GM12878 (cell line): Measurements from ENCODE around the gene APOBEC3H.

Source experiments
- ATF7 ChIP-seq: fragments of 450-650 bp; IDR thresholded peaks from 2 replicates; pipeline ENCODE4 v1.6.1; 2016; ENCODE audit warnings: low read depth, mild to moderate bottlenecking
- CEBPB ChIP-seq, 2 experiments: fragments of 150-350 bp in 1 of 2; IDR thresholded peaks; 2 replicates each; pipeline ENCODE4 v1.6.1; 2012 to 2014; ENCODE audit warnings: low read depth in 2 of 2, low read length in 2 of 2, borderline replicate concordance in 1 of 2, inconsistent platforms in 1 of 2
- ESRRA ChIP-seq: IDR thresholded peaks from 2 replicates; pipeline ENCODE4 v1.6.1; 2012; ENCODE audit warnings: mild to moderate bottlenecking, low read length, improper control_type of control experiment
- JUND ChIP-seq: IDR thresholded peaks from 2 replicates; pipeline ENCODE4 v1.6.1; 2012; ENCODE audit warnings: low read depth, mild to moderate bottlenecking, low read length, improper control_type of control experiment, moderate library complexity
- NFXL1 ChIP-seq: fragments of 450-650 bp; IDR thresholded peaks from 2 replicates; pipeline ENCODE4 v1.6.1; 2017; ENCODE audit warnings: antibody characterized with exemption, mild to moderate bottlenecking, borderline replicate concordance
- NFYB ChIP-seq: IDR thresholded peaks from 2 replicates; pipeline ENCODE4 v1.6.1; 2011; ENCODE audit warnings: low read depth, mild to moderate bottlenecking, low read length, improper control_type of control experiment, moderate library complexity; ENCODE audit not compliant: insufficient read depth
- NR2C1 ChIP-seq: fragments of 450-650 bp; IDR thresholded peaks from 2 replicates; pipeline ENCODE4 v1.6.1; 2017; ENCODE audit warnings: antibody characterized with exemption, mild to moderate bottlenecking, moderate library complexity
- NRF1 ChIP-seq: conservative IDR thresholded peaks from 2 replicates; pipeline ENCODE4 v1.6.1; 2011; ENCODE audit warnings: mild to moderate bottlenecking, low read depth, low read length, improper control_type of control experiment
- SP1 ChIP-seq: IDR thresholded peaks from one replicate; pipeline ENCODE4 v1.6.1; 2011; ENCODE audit warnings: low read depth, low read length
- YY1 ChIP-seq: IDR thresholded peaks from 2 replicates; pipeline ENCODE4 v1.6.1; 2011; ENCODE audit warnings: low read depth, mild to moderate bottlenecking, low read length
- ZZZ3 ChIP-seq: IDR thresholded peaks from 2 replicates; pipeline ENCODE4 v1.6.1; 2011; ENCODE audit warnings: low read depth; ENCODE audit not compliant: control insufficient read depth, insufficient read length
- TF ChIP-seq, protein P1 (sequence below), 3 experiments: IDR thresholded peaks in 2 of 3; conservative IDR thresholded peaks in 1 of 3; 2 replicates each; pipeline ENCODE4 v1.5.1; 2011; ENCODE audit warnings: low read depth in 3 of 3, low read length in 3 of 3, mild to moderate bottlenecking in 3 of 3, control low read depth in 2 of 3, moderate library complexity in 2 of 3, inconsistent platforms in 1 of 3, mixed read lengths in 1 of 3; ENCODE audit not compliant: control insufficient read depth in 2 of 3, insufficient read depth in 1 of 3; ENCODE audit errors: extremely low read depth in 1 of 3
- TF ChIP-seq, protein P2 (sequence below): fragments of 450-650 bp; formaldehyde crosslinking; IDR thresholded peaks from 2 replicates; pipeline ENCODE4 v1.4.0; 2022; ENCODE audit warnings: mild to moderate bottlenecking, moderate library complexity
- TF ChIP-seq, protein P3 (sequence below): fragments of 450-650 bp; conservative IDR thresholded peaks from 2 replicates; pipeline ENCODE4 v1.6.1; 2017; ENCODE audit warnings: mild to moderate bottlenecking, moderate library complexity

DNA sequence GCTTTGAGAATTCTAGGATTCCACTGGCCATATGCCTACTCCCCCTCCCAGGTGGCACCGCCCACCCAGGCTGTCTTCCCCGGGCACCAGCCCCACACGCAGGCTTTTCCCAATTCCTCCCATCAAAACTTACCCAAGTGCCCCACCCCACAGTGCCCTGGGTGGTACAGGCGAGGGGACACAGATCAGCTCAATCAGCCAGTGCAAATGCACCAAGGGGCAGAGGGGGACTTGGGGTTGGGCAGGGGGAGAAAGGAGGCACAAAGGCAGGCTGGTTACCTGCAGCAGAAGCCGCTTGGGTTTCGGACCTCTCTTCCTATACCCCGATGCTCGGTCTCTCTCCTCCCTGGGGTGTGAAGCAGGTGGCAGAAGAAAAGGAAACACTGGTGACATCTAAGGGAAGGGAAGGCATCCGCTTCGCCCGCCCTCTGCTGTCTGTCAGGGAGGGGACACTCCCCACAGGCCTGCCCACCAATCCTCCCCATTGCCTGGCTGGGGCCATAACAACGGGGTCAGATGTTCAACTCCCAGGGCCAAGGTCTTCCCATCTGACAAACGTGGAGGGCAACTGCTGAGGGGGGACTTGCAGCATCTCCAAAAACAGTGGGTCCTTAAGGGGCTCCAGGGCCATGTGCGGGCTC, 41.4 kb downstream of the APOBEC3H start:
- no peak for TF ChIP-seq NFYB
- TF ChIP-seq, protein P1, sequence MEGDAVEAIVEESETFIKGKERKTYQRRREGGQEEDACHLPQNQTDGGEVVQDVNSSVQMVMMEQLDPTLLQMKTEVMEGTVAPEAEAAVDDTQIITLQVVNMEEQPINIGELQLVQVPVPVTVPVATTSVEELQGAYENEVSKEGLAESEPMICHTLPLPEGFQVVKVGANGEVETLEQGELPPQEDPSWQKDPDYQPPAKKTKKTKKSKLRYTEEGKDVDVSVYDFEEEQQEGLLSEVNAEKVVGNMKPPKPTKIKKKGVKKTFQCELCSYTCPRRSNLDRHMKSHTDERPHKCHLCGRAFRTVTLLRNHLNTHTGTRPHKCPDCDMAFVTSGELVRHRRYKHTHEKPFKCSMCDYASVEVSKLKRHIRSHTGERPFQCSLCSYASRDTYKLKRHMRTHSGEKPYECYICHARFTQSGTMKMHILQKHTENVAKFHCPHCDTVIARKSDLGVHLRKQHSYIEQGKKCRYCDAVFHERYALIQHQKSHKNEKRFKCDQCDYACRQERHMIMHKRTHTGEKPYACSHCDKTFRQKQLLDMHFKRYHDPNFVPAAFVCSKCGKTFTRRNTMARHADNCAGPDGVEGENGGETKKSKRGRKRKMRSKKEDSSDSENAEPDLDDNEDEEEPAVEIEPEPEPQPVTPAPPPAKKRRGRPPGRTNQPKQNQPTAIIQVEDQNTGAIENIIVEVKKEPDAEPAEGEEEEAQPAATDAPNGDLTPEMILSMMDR (IDR thresholded peaks at IDR 0.05 in 2 of 3, conservative IDR thresholded peaks at IDR 0.05 in 1 of 3; ENCODE audit: control insufficient read depth in 2 of 3, extremely low read depth in 1 of 3, insufficient read depth in 1 of 3, low read depth in 3 of 3, low read length in 3 of 3), result no peak
- TF ChIP-seq YY1, result no peak
- TF ChIP-seq ATF7, result no peak
- TF ChIP-seq ESRRA, result no peak
- no peak for TF ChIP-seq SP1
- no peak for TF ChIP-seq NFXL1
- TF ChIP-seq, protein P2, sequence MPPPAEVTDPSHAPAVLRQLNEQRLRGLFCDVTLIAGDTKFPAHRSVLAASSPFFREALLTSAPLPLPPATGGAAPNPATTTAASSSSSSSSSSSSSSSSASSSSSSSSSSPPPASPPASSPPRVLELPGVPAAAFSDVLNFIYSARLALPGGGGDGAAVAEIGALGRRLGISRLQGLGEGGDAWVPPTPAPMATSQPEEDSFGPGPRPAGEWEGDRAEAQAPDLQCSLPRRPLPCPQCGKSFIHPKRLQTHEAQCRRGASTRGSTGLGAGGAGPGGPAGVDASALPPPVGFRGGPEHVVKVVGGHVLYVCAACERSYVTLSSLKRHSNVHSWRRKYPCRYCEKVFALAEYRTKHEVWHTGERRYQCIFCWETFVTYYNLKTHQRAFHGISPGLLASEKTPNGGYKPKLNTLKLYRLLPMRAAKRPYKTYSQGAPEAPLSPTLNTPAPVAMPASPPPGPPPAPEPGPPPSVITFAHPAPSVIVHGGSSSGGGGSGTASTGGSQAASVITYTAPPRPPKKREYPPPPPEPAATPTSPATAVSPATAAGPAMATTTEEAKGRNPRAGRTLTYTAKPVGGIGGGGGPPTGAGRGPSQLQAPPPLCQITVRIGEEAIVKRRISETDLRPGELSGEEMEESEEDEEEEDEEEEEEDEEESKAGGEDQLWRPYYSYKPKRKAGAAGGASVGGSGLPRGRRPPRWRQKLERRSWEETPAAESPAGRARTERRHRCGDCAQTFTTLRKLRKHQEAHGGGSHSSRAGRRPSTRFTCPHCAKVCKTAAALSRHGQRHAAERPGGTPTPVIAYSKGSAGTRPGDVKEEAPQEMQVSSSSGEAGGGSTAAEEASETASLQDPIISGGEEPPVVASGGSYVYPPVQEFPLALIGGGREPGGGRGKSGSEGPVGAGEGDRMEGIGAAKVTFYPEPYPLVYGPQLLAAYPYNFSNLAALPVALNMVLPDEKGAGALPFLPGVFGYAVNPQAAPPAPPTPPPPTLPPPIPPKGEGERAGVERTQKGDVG (CRISPR knock-in tag), result no peak
- TF ChIP-seq, protein P3, sequence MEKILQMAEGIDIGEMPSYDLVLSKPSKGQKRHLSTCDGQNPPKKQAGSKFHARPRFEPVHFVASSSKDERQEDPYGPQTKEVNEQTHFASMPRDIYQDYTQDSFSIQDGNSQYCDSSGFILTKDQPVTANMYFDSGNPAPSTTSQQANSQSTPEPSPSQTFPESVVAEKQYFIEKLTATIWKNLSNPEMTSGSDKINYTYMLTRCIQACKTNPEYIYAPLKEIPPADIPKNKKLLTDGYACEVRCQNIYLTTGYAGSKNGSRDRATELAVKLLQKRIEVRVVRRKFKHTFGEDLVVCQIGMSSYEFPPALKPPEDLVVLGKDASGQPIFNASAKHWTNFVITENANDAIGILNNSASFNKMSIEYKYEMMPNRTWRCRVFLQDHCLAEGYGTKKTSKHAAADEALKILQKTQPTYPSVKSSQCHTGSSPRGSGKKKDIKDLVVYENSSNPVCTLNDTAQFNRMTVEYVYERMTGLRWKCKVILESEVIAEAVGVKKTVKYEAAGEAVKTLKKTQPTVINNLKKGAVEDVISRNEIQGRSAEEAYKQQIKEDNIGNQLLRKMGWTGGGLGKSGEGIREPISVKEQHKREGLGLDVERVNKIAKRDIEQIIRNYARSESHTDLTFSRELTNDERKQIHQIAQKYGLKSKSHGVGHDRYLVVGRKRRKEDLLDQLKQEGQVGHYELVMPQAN, result no peak
- TF ChIP-seq NRF1, result no peak
- TF ChIP-seq ZZZ3, result no peak
- no peak for TF ChIP-seq NR2C1
- no peak for TF ChIP-seq CEBPB (IDR thresholded peaks at IDR 0.05; ENCODE audit: borderline replicate concordance in 1 of 2, low read depth in 2 of 2, low read length in 2 of 2)
- TF ChIP-seq JUND, result no peak
